GM11168 (cell line): ENCODE data around the gene IDH1.

Experiments used
- in situ Hi-C: fragments of 300-500 bp; cut with MboI; formaldehyde crosslinking; loops from one replicate; pipeline ENCODE4 v1.12.0; 2022; ENCODE audit warnings: low sequenced_read_pairs; ENCODE audit not compliant: unreplicated experiment

Gene IDH1

GRCh38 chr2:208254871-208255556 is at the start of gene IDH1:
Gene IDH1 (minus strand): TSS chr2:208255071. CDS start chr2:208251551, 3,520 bp downstream.
- in situ Hi-C loops: loop anchor here (25.0 kb wide), 1 partner anchor 618 kb away; the partner anchor contains the start of gene METTL21A

- in situ Hi-C loops: no loop called here
These were observed 49.3 kb upstream of the IDH1 start for GRCh38 chr2:208304157-208304556.

GRCh38 chr2:208300847-208301618 is 46.2 kb upstream of the IDH1 start:
- in situ Hi-C loops: no loop called here

GRCh38 chr2:208297961-208298360 is 43.1 kb upstream of the IDH1 start:
- in situ Hi-C loops: no loop called here

- in situ Hi-C loops: no loop called here
These were observed 41.7 kb upstream of the IDH1 start for GRCh38 chr2:208296610-208297009.

- in situ Hi-C loops: no loop called here
These were observed 41.0 kb upstream of the IDH1 start for GRCh38 chr2:208295834-208296233.

- in situ Hi-C loops: no loop called here
These were observed 39.7 kb upstream of the IDH1 start for GRCh38 chr2:208294482-208295024.

GRCh38 chr2:208285853-208286252 is 31.0 kb upstream of the IDH1 start:
- in situ Hi-C loops: no loop called here

- in situ Hi-C loops: no loop called here
These were observed 26.1 kb upstream of the IDH1 start for GRCh38 chr2:208280933-208281332.

- in situ Hi-C loops: no loop called here
These were observed 25.4 kb upstream of the IDH1 start for GRCh38 chr2:208280234-208280633.

GRCh38 chr2:208279236-208279635 is 24.4 kb upstream of the IDH1 start:
- in situ Hi-C loops: no loop called here

- in situ Hi-C loops: no loop called here
These were observed 23.7 kb upstream of the IDH1 start for GRCh38 chr2:208278549-208278948.

- in situ Hi-C loops: loop anchor here (25.0 kb wide), 1 partner anchor 637 kb away; the partner anchor contains the start of gene METTL21A
These were observed 19.9 kb upstream of the IDH1 start for GRCh38 chr2:208274748-208275147.

GRCh38 chr2:208269091-208269490 is 14.2 kb upstream of the IDH1 start:
- in situ Hi-C loops: loop anchor here (25.0 kb wide), 1 partner anchor 632 kb away; the partner anchor contains the start of gene METTL21A

GRCh38 chr2:208268156-208268952 is 13.5 kb upstream of the IDH1 start:
- in situ Hi-C loops: loop anchor here (25.0 kb wide), 1 partner anchor 631 kb away; the partner anchor contains the start of gene METTL21A

GRCh38 chr2:208267526-208267925 is 12.7 kb upstream of the IDH1 start:
- in situ Hi-C loops: loop anchor here (25.0 kb wide), 1 partner anchor 630 kb away; the partner anchor contains the start of gene METTL21A

- in situ Hi-C loops: loop anchor here (25.0 kb wide), 1 partner anchor 630 kb away; the partner anchor contains the start of gene METTL21A
These were observed 12.1 kb upstream of the IDH1 start for GRCh38 chr2:208266936-208267335.

- in situ Hi-C loops: loop anchor here (25.0 kb wide), 1 partner anchor 629 kb away; the partner anchor contains the start of gene METTL21A
These were observed 11.7 kb upstream of the IDH1 start for GRCh38 chr2:208266553-208266893.

GRCh38 chr2:208265801-208266552 is 11.1 kb upstream of the IDH1 start, which contains the start of gene PIKFYVE:
Gene PIKFYVE (plus strand): TSS chr2:208266255. CDS start chr2:208271520, 5,265 bp downstream.
- in situ Hi-C loops: loop anchor here (25.0 kb wide), 1 partner anchor 629 kb away; the partner anchor contains the start of gene METTL21A
